DND-41 (cell line): Measurements from ENCODE around the gene TSPAN14.
"Not testable (repeated sequence)": the region's sequence is repeated elsewhere in the genome, so short reads cannot be mapped to it uniquely, and the experiment has no call there.

Source experiments
- ATAC-seq: fragments of 200-7000 bp; cut with Tn5 transposase; 3 replicates; pipeline ENCODE4 v1.9.1; 2021; ENCODE audit warnings: low read depth; ENCODE audit not compliant: insufficient read depth
- DNase-seq: peaks from one replicate; pipeline ENCODE4 v3.0.0-alpha.2; 2020
- H2AFZ ChIP-seq: 2 replicates; pipeline ENCODE4 v1.6.0; 2012; ENCODE audit warnings: low read depth, low read length
- H3K27ac ChIP-seq: 2 replicates; pipeline ENCODE4 v1.5.1; 2012; ENCODE audit warnings: low read length, inconsistent platforms
- H3K27me3 ChIP-seq: fragments of 200-600 bp; sonication (generic); 2 replicates; pipeline ENCODE4 v1.6.0; 2012; ENCODE audit warnings: low read length, mild to moderate bottlenecking, inconsistent platforms; ENCODE audit not compliant: insufficient read depth, poor library complexity
- H3K36me3 ChIP-seq: 2 replicates; pipeline ENCODE4 v1.5.1; 2012; ENCODE audit warnings: low read length, inconsistent platforms; ENCODE audit not compliant: insufficient read depth
- H3K4me1 ChIP-seq: 2 replicates; pipeline ENCODE4 v1.5.1; 2012; ENCODE audit warnings: mild to moderate bottlenecking, low read length; ENCODE audit not compliant: insufficient read depth
- H3K4me2 ChIP-seq: 2 replicates; pipeline ENCODE4 v1.6.0; 2012; ENCODE audit warnings: mild to moderate bottlenecking, moderate library complexity, low read length, inconsistent platforms; ENCODE audit not compliant: insufficient read depth
- H3K4me3 ChIP-seq, 2 experiments: fragments of 200-600 bp in 1 of 2; shearing (Covaris generic) in 1 of 2; 2 replicates each; pipeline ENCODE4 v1.5.1; 2012 to 2016; ENCODE audit warnings: inconsistent platforms in 2 of 2, low read length in 2 of 2, mild to moderate bottlenecking in 2 of 2, low read depth in 1 of 2, moderate library complexity in 1 of 2
- H3K79me2 ChIP-seq: 2 replicates; pipeline ENCODE4 v1.6.0; 2012; ENCODE audit warnings: low read length, inconsistent platforms; ENCODE audit not compliant: insufficient read depth
- H3K9ac ChIP-seq: 2 replicates; pipeline ENCODE4 v1.6.0; 2012; ENCODE audit warnings: low read depth, mild to moderate bottlenecking, inconsistent platforms, low read length, moderate library complexity
- H3K9me3 ChIP-seq: 2 replicates; pipeline ENCODE4 v1.5.1; 2012; ENCODE audit warnings: low read length, moderate library complexity, mild to moderate bottlenecking, inconsistent platforms; ENCODE audit not compliant: insufficient read depth, severe bottlenecking
- H4K20me1 ChIP-seq: 2 replicates; pipeline ENCODE4 v1.6.0; 2012; ENCODE audit warnings: low read length; ENCODE audit not compliant: insufficient read depth
- EZH2 ChIP-seq: IDR thresholded peaks from 3 replicates; pipeline ENCODE4 v1.6.1; 2012; ENCODE audit warnings: borderline replicate concordance, low read depth, mild to moderate bottlenecking, moderate library complexity, low read length, inconsistent platforms; ENCODE audit not compliant: severe bottlenecking
- TF ChIP-seq, protein P1 (sequence below): IDR thresholded peaks from 2 replicates; pipeline ENCODE4 v1.5.1; 2012; ENCODE audit warnings: borderline replicate concordance, low read length, moderate library complexity, mild to moderate bottlenecking; ENCODE audit not compliant: poor library complexity, severe bottlenecking; ENCODE audit errors: extremely low read depth

The TSPAN14 gene

DNA sequence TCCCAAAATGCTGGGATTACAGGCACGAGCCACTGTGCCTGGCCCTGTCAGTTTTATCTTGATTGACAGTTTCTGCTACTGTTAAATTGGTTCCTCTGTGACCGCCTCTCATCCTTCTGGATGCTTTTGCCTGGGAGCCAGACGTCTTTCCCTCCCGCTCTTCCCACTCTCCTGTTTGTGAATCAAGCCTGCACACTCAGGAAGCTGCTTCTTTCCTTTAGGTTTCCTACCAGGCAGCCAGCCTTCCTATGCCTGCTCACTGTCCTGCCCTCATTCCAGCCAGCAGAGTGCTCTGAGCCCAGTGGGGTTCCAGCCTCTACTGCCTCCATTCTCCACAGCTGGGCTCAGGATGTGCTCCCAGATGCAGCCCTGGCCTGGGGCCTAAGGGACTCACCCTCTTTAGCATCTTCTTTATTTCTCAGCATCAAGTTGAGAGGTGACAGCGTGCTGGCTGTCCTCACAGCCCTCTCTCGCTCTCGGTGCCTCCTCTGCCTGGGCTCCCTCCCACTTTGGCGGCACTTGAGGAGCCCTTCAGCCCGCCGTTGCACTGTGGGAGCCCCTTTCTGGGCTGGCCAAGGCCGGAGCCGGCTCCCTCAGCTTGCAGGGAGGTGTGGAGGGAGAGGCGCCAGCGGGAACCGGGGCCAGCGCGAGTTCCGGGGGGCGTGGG is 88.7 kb downstream of the TSPAN14 start:
- TF ChIP-seq EZH2: no peak
- TF ChIP-seq, protein P1, sequence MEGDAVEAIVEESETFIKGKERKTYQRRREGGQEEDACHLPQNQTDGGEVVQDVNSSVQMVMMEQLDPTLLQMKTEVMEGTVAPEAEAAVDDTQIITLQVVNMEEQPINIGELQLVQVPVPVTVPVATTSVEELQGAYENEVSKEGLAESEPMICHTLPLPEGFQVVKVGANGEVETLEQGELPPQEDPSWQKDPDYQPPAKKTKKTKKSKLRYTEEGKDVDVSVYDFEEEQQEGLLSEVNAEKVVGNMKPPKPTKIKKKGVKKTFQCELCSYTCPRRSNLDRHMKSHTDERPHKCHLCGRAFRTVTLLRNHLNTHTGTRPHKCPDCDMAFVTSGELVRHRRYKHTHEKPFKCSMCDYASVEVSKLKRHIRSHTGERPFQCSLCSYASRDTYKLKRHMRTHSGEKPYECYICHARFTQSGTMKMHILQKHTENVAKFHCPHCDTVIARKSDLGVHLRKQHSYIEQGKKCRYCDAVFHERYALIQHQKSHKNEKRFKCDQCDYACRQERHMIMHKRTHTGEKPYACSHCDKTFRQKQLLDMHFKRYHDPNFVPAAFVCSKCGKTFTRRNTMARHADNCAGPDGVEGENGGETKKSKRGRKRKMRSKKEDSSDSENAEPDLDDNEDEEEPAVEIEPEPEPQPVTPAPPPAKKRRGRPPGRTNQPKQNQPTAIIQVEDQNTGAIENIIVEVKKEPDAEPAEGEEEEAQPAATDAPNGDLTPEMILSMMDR: no peak
- no peaks in the 10 kb centered on the region for H3K36me3 ChIP-seq
- no peaks in the 10 kb centered on the region for H4K20me1 ChIP-seq
- no peak overlapping the region for H3K9ac ChIP-seq
- H2AFZ ChIP-seq: no peak overlapping the region
- ATAC-seq (no peak), DNase-seq (no peak)
- H3K4me2 ChIP-seq: no peak overlapping the region
- no peaks in the 10 kb centered on the region for H3K4me1 ChIP-seq
- peaks cover 3% of the 10 kb centered on the region for H3K27me3 ChIP-seq
- no peaks in the 10 kb centered on the region for H3K9me3 ChIP-seq
- H3K79me2 ChIP-seq: no peaks in the 10 kb centered on the region
- no peak overlapping the region for H3K27ac ChIP-seq
- no peak overlapping the region for H3K4me3 ChIP-seq

DNA sequence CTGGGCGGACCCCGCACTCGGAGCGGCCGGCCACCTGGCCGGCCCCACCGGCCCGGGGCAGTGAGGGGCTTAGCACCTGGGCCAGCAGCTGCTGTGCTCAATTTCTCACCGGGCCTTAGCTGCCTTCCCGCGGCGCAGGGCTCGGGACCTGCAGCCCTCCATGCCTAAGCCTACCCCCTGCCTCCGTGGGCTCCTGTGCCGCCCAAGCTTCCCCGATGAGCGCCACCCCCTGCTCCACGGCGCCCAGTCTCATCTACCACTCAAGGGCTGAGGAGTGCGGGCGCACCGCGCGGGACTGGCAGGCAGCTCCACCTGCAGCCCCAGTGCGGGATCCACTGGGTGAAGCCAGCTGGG is 89.2 kb downstream of the TSPAN14 start:
- H3K36me3 ChIP-seq, ATAC-seq, H3K9ac ChIP-seq, H3K4me3 ChIP-seq, H3K4me1 ChIP-seq, H3K79me2 ChIP-seq, H3K4me2 ChIP-seq, H3K9me3 ChIP-seq, H4K20me1 ChIP-seq, H3K27ac ChIP-seq, H2AFZ ChIP-seq, H3K27me3 ChIP-seq, DNase-seq: not testable (repeated sequence)

DNA sequence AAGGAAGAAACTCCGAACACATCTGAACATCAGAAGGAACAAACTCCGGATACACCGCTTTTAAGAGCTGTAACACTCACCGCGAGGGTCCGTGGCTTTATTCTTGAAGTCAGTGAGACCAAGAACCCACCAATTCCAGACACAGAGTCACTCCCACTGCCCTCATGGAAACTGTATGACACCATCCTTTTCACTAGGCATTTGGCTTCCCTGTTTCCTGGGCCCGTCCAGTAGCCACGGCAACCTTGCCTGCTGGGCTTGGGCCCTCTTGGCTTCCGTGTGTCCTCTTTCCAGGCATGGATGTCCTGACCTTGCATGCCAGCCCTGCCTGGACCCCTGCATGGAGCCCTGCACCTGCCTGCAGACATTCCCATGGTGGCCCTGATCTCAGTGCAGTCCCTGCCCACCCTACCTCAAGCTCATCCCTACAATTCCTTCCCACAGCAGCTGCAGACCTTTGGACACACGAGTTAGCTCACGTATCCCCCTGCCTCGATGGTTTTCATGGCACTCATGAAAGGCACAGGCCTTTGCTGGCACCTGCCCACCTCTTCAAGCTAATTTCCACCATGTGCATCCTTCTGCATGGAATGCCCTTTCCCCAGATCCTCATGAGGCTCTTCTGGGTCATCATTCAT is 90.3 kb downstream of the TSPAN14 start:
- Histone ChIP-seq H4K20me1 (no peaks in the 10 kb centered on the region), H3K79me2 (no peaks in the 10 kb centered on the region), H3K4me1 (no peaks in the 10 kb centered on the region), H3K27ac (no peak overlapping the region), H3K9me3 (no peaks in the 10 kb centered on the region), H3K4me3 (no peak overlapping the region), H2AFZ (no peak overlapping the region), H3K27me3 (peaks cover 3% of the 10 kb centered on the region), H3K4me2 (no peak overlapping the region), H3K9ac (no peak overlapping the region), H3K36me3 (no peaks in the 10 kb centered on the region)
- TF ChIP-seq, protein P1: no peak
- no peak for TF ChIP-seq EZH2
- ATAC-seq (no peak), DNase-seq (no peak)

DNA sequence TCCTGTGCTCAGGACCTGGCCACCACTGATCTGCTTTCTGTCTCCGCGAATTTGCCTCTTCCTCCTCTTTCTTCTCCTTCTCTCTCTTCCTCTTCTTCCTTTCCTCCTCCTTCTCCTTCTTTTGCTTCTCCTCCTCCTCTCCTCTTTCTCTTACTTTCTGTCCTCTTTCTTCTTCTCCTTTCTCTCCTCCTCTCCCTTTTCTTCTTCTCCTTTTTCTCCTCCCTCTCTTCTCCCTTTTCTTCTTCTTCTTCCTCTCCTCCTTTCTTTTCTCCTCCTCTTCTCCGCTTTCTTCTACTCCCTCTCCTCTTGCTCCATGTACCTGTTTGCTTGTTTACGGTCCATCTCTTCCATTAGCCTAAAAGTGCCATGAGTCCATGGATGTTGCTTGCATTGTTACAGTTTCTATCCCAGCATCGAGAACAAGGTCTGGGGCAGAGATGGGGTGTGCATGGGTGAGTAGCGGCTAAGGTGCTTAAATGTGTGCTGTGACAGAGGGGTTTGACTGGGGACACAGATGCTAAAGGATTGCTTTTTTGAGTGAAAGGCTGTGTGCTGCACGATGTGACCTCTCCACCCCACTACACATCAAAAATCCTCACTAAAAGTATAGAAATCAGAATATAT is 91.3 kb downstream of the TSPAN14 start:
- ATAC-seq (no peak), DNase-seq (no peak)
- Histone ChIP-seq H4K20me1 (no peaks in the 10 kb centered on the region), H3K4me2 (no peak overlapping the region), H3K9ac (no peak overlapping the region), H2AFZ (no peak overlapping the region), H3K4me1 (no peaks in the 10 kb centered on the region), H3K9me3 (no peaks in the 10 kb centered on the region), H3K27ac (no peak overlapping the region), H3K79me2 (no peaks in the 10 kb centered on the region), H3K4me3 (no peak overlapping the region), H3K36me3 (no peaks in the 10 kb centered on the region), H3K27me3 (peaks cover 3% of the 10 kb centered on the region)
- TF ChIP-seq, protein P1: no peak
- no peak for TF ChIP-seq EZH2
